Gastrocnemius medialis (tissue), 4 donors: Measurements from ENCODE around the gene NTM. TPM values are rescaled to one million over a fixed set of nuclear protein-coding genes. Genes with fewer than 3 reads are reported as not detected.

ENCODE experiments used
- ATAC-seq, 2 donors: fragments of 150-250 bp; one replicate each; pipeline ENCODE4 v1.9.1; 2016
- DNase-seq, 2 donors: peaks; one replicate each; pipeline ENCODE4 v3.0.0-alpha.2; 2019
- H3K27ac ChIP-seq, 4 donors: fragments of 200-600 bp; sonication (generic); 1 replicate in 1 of 4; 2 replicates in 3 of 4; pipeline ENCODE4 v1.5.1; 2016 to 2018; ENCODE audit warnings: mild to moderate bottlenecking in 2 of 4, moderate library complexity in 1 of 4
- H3K27me3 ChIP-seq, 3 donors: fragments of 200-600 bp; sonication (generic) in 2 of 3; 1 replicate in 1 of 3; 2 replicates in 2 of 3; pipeline versions ENCODE4 v1.5.1 to v1.6.0; 2016 to 2019; ENCODE audit warnings: mild to moderate bottlenecking in 1 of 3, moderate library complexity in 1 of 3
- H3K36me3 ChIP-seq, 2 donors: fragments of 200-600 bp; sonication (generic) in 1 of 2; one replicate each; pipeline ENCODE4 v1.5.1; 2017 to 2018
- H3K4me1 ChIP-seq, 2 donors: fragments of 200-600 bp; sonication (generic) in 1 of 2; one replicate each; pipeline ENCODE4 v1.5.1; 2016 to 2017; ENCODE audit warnings: mild to moderate bottlenecking in 2 of 2
- H3K4me3 ChIP-seq, 4 donors: fragments of 200-600 bp; sonication (generic) in 3 of 4; 1 replicate in 1 of 4; 2 replicates in 3 of 4; pipeline ENCODE4 v1.5.1; 2016 to 2019; ENCODE audit warnings: mild to moderate bottlenecking in 2 of 4
- H3K9me3 ChIP-seq, 3 donors: fragments of 200-600 bp; sonication (generic) in 2 of 3; 1 replicate in 1 of 3; 2 replicates in 2 of 3; pipeline ENCODE4 v1.5.1; 2016 to 2019
- POLR2A ChIP-seq, 2 donors: fragments of 450-650 bp; IDR thresholded peaks; one replicate each; pipeline ENCODE4 v1.6.1; 2017; ENCODE audit warnings: antibody characterized with exemption in 2 of 2, mild to moderate bottlenecking in 2 of 2, moderate library complexity in 2 of 2
- in situ Hi-C, 4 donors: fragments of 200-750 bp; cut with MboI; loops; one replicate each; pipeline versions ENCODE4 v1.15.0 to v1.8.0; 2017; ENCODE audit warnings: low sequenced_read_pairs in 4 of 4
- intact Hi-C: fragments of 100-400 bp; cut with DNase I; formaldehyde crosslinking; loops from one replicate; pipeline ENCODE4 v1.15.1; 2023; ENCODE audit warnings: low total_unique reads
- total RNA-seq, 4 donors: library from RNA; depleted of rRNA; stranded (reverse); fragments of >200 nt; gene quantifications; one replicate each; pipeline versions ENCODE4 v1.1.0 to v1.2.3, GENCODE V29; 2016
- TF ChIP-seq, protein P1 (sequence below), 5 experiments: fragments of 450-650 bp in 3 of 5; fragments of 200-600 bp in 2 of 5; sonication (generic) in 2 of 5; IDR thresholded peaks in 4 of 5; conservative IDR thresholded peaks in 1 of 5; 1 replicate in 4 of 5; 2 replicates in 1 of 5; pipeline ENCODE4 v1.5.1; 2016 to 2019; ENCODE audit warnings: antibody characterized with exemption in 5 of 5, mild to moderate bottlenecking in 3 of 5, moderate library complexity in 3 of 5

Gene NTM
- total RNA-seq, 4 donors from 2014 or later = 0.69 TPM; not detected in 3

GRCh38 chr11:132078264-132079076, 708.1 kb downstream of the NTM start:
- TF ChIP-seq, protein P1, sequence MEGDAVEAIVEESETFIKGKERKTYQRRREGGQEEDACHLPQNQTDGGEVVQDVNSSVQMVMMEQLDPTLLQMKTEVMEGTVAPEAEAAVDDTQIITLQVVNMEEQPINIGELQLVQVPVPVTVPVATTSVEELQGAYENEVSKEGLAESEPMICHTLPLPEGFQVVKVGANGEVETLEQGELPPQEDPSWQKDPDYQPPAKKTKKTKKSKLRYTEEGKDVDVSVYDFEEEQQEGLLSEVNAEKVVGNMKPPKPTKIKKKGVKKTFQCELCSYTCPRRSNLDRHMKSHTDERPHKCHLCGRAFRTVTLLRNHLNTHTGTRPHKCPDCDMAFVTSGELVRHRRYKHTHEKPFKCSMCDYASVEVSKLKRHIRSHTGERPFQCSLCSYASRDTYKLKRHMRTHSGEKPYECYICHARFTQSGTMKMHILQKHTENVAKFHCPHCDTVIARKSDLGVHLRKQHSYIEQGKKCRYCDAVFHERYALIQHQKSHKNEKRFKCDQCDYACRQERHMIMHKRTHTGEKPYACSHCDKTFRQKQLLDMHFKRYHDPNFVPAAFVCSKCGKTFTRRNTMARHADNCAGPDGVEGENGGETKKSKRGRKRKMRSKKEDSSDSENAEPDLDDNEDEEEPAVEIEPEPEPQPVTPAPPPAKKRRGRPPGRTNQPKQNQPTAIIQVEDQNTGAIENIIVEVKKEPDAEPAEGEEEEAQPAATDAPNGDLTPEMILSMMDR (IDR thresholded peaks at IDR 0.05 in 4 of 5, conservative IDR thresholded peaks at IDR 0.05 in 1 of 5) = no peak
- TF ChIP-seq POLR2A (IDR thresholded peaks at IDR 0.05) = no peak
- in situ Hi-C loops (no loop called here), intact Hi-C loops (no loop called here)
- Histone ChIP-seq H3K27ac (no peak overlapping the region), H3K4me1 (no peaks in the 10 kb centered on the region), H3K27me3 (no peaks in the 10 kb centered on the region), H3K4me3 (no peak overlapping the region), H3K36me3 (no peaks in the 10 kb centered on the region), H3K9me3 (no peaks in the 10 kb centered on the region)
- ATAC-seq = no peak
- DNase-seq = no peak

DNA sequence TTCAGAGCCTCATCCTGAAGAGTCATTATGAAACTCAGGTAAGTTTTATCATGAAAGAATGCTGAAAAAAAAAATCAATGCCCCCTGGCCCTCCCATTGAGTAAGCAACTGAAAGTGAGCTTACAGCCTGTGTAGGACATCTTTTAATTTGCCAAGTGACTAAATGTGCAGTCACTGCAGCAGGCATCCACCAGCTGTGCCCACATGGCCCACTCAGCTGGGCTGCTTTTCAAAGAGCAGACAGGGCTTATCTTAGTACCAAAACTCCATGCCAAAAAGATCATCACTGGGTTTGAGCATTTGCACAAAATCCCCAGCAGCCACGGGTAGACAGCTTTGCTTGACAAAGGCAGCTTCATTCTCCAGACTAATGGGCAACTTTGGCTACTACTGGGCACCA, 709.7 kb downstream of the NTM start:
- Histone ChIP-seq H3K27ac (no peak overlapping the region), H3K9me3 (peaks cover 0 to 6% (median 3%) of the 10 kb centered on the region in 3 donors), H3K36me3 (no peaks in the 10 kb centered on the region), H3K4me1 (no peaks in the 10 kb centered on the region), H3K4me3 (no peak overlapping the region), H3K27me3 (no peaks in the 10 kb centered on the region)
- intact Hi-C loops = no loop called here
- DNase-seq (no peak), ATAC-seq (no peak)
- no peak for TF ChIP-seq POLR2A (IDR thresholded peaks at IDR 0.05)
- TF ChIP-seq, protein P1 (IDR thresholded peaks at IDR 0.05 in 4 of 5, conservative IDR thresholded peaks at IDR 0.05 in 1 of 5) = no peak
- in situ Hi-C loops = no loop called here

- in situ Hi-C loops = no loop called here
- TF ChIP-seq, protein P1 (IDR thresholded peaks at IDR 0.05 in 4 of 5, conservative IDR thresholded peaks at IDR 0.05 in 1 of 5) = no peak
- TF ChIP-seq POLR2A (IDR thresholded peaks at IDR 0.05) = no peak
These were observed 712.2 kb downstream of the NTM start for GRCh38 chr11:132082566-132082965.

DNA sequence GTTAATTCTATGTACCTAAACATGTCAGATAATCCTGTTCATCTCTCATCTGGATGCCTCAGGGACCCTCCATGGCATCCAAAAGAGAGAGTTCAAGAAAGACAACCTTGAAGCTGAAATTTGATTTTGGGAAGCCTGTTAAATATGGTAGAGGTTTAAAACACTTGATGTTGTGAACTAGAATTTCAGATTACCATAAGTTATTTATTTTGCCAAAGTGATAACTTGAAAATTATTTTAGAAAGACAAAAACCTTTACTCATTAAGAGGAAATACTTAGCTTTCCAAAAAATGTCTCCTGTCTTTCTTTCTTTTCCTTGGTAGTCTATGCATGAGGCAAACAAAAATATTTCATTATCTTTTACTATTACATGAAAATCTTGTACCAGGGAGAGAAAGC, 714.0 kb downstream of the NTM start:
- Histone ChIP-seq H3K27ac (no peak overlapping the region), H3K4me1 (no peaks in the 10 kb centered on the region), H3K27me3 (no peaks in the 10 kb centered on the region), H3K4me3 (no peak overlapping the region), H3K9me3 (peaks cover 0 to 6% (median 3%) of the 10 kb centered on the region in 3 donors), H3K36me3 (no peaks in the 10 kb centered on the region)
- intact Hi-C loops (no loop called here), in situ Hi-C loops (no loop called here)
- TF ChIP-seq, protein P1 (IDR thresholded peaks at IDR 0.05 in 4 of 5, conservative IDR thresholded peaks at IDR 0.05 in 1 of 5) = no peak
- no peak for TF ChIP-seq POLR2A (IDR thresholded peaks at IDR 0.05)
- ATAC-seq = no peak
- no peak for DNase-seq

More at GRCh38 chr11:132082566-132082965, 712.2 kb downstream of the NTM start:
- no peaks in the 10 kb centered on the region for H3K4me1 ChIP-seq
- no peak overlapping the region for H3K27ac ChIP-seq
- no peak for DNase-seq
- H3K36me3 ChIP-seq = no peaks in the 10 kb centered on the region
- ATAC-seq = no peak
- peaks cover 0 to 6% (median 3%) of the 10 kb centered on the region in 3 donors for H3K9me3 ChIP-seq
- no peaks in the 10 kb centered on the region for H3K27me3 ChIP-seq
- H3K4me3 ChIP-seq = no peak overlapping the region
- intact Hi-C loops = no loop called here
